SK-N-MC (cell line): Measurements from ENCODE around the gene CABCOCO1.

Experiments used
- DNase-seq: peaks from one replicate; pipeline ENCODE4 v3.0.0-alpha.2; 2011; ENCODE audit warnings: low read depth, low spot score
- H3K27ac ChIP-seq: fragments of 200-600 bp; sonication (generic); 2 replicates; pipeline ENCODE4 v1.5.1; 2016; ENCODE audit warnings: mixed run types
- H3K36me3 ChIP-seq: fragments of 200-600 bp; sonication (generic); 2 replicates; pipeline ENCODE4 v1.6.1; 2017; ENCODE audit warnings: antibody characterized with exemption, low read length, mixed read lengths; ENCODE audit not compliant: insufficient read depth
- H3K4me3 ChIP-seq: fragments of 200-600 bp; sonication (generic); 2 replicates; pipeline ENCODE4 v1.5.1; 2016
- H3K9ac ChIP-seq: fragments of 200-600 bp; sonication (generic); 2 replicates; pipeline ENCODE4 v1.8.0; 2017; ENCODE audit warnings: mixed run types, mixed read lengths; ENCODE audit not compliant: insufficient read length
- H3K9me3 ChIP-seq: fragments of 200-600 bp; sonication (generic); 2 replicates; pipeline ENCODE4 v1.6.1; 2017; ENCODE audit warnings: low read depth, mild to moderate bottlenecking, antibody characterized with exemption, low read length, moderate library complexity, mixed read lengths
- EZH2 ChIP-seq: fragments of 200-600 bp; sonication (generic); IDR thresholded peaks from one replicate; pipeline ENCODE4 v1.6.1; 2017; ENCODE audit warnings: antibody characterized with exemption
- FOXP2 ChIP-seq: optimal IDR thresholded peaks from 2 replicates; pipeline ENCODE3; 2011; ENCODE audit warnings: mild to moderate bottlenecking, moderate library complexity; ENCODE audit not compliant: insufficient read depth; ENCODE audit errors: extremely low read length, control extremely low read depth
- POLR2AphosphoS5 ChIP-seq: IDR thresholded peaks from 2 replicates; pipeline ENCODE4 v1.6.1; 2012; ENCODE audit warnings: mild to moderate bottlenecking, low read depth, low read length, borderline replicate concordance

The CABCOCO1 gene

GRCh38 chr10:61779276-61779675, 116.5 kb downstream of the CABCOCO1 start:
- H3K36me3 ChIP-seq, result no peaks in the 10 kb centered on the region
- H3K9me3 ChIP-seq, result no peaks in the 10 kb centered on the region
- no peak for DNase-seq
- TF ChIP-seq EZH2, result no peak
- no peak overlapping the region for H3K27ac ChIP-seq
- H3K9ac ChIP-seq, result no peak overlapping the region
- H3K4me3 ChIP-seq, result no peak overlapping the region

GRCh38 chr10:61779950-61780659, 117.4 kb downstream of the CABCOCO1 start:
- H3K4me3 ChIP-seq, result no peak overlapping the region
- H3K27ac ChIP-seq, result no peak overlapping the region
- H3K9ac ChIP-seq, result no peak overlapping the region
- H3K9me3 ChIP-seq, result no peaks in the 10 kb centered on the region
- no peak for DNase-seq
- TF ChIP-seq EZH2 (no peak), FOXP2 (no peak), POLR2AphosphoS5 (no peak)
- no peaks in the 10 kb centered on the region for H3K36me3 ChIP-seq

DNA sequence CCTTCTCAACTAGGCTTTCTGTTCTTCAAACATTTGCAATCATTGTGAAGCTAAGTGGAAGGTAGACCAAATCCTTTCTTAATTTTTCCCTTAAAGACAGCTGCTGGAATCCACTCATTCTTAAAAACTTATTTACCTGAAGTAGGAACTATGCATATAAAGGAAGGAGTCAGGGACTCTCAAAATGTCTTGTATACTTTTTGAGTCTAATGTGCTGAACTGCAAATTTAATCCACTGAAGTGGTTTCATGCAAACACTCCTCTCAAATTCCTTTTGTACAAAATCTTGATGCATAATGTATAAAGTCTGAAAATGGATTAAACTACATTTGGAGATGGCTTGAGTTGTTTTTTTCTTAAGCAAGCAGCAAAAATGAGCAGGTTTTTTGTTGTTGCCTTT, 118.0 kb downstream of the CABCOCO1 start:
- H3K4me3 ChIP-seq, result no peak overlapping the region
- H3K9ac ChIP-seq, result no peak overlapping the region
- H3K9me3 ChIP-seq, result no peaks in the 10 kb centered on the region
- no peak for DNase-seq
- no peaks in the 10 kb centered on the region for H3K36me3 ChIP-seq
- no peak for TF ChIP-seq POLR2AphosphoS5
- no peak for TF ChIP-seq FOXP2
- TF ChIP-seq EZH2, result no peak
- H3K27ac ChIP-seq, result no peak overlapping the region

- no peak overlapping the region for H3K27ac ChIP-seq
These were observed 119.3 kb downstream of the CABCOCO1 start for GRCh38 chr10:61781969-61782403.

GRCh38 chr10:61784354-61785133, 121.8 kb downstream of the CABCOCO1 start:
- no peak overlapping the region for H3K4me3 ChIP-seq
- no peaks in the 10 kb centered on the region for H3K36me3 ChIP-seq
- no peak for DNase-seq
- no peak overlapping the region for H3K27ac ChIP-seq
- no peaks in the 10 kb centered on the region for H3K9me3 ChIP-seq
- TF ChIP-seq EZH2, result no peak
- no peak for TF ChIP-seq POLR2AphosphoS5
- no peak for TF ChIP-seq FOXP2
- no peak overlapping the region for H3K9ac ChIP-seq

More at GRCh38 chr10:61781969-61782403, 119.3 kb downstream of the CABCOCO1 start:
- Histone ChIP-seq H3K4me3 (no peak overlapping the region), H3K9me3 (no peaks in the 10 kb centered on the region), H3K9ac (no peak overlapping the region), H3K36me3 (no peaks in the 10 kb centered on the region)
- DNase-seq, result no peak
- TF ChIP-seq FOXP2, result no peak
- no peak for TF ChIP-seq EZH2
- TF ChIP-seq POLR2AphosphoS5, result no peak

- Histone ChIP-seq H3K9ac (no peak overlapping the region), H3K4me3 (no peak overlapping the region), H3K36me3 (no peaks in the 10 kb centered on the region), H3K27ac (no peak overlapping the region), H3K9me3 (no peaks in the 10 kb centered on the region)
- TF ChIP-seq POLR2AphosphoS5, result no peak
- TF ChIP-seq FOXP2, result no peak
- no peak for TF ChIP-seq EZH2
- no peak for DNase-seq
These were observed 122.9 kb downstream of the CABCOCO1 start for GRCh38 chr10:61785473-61786105.

DNA sequence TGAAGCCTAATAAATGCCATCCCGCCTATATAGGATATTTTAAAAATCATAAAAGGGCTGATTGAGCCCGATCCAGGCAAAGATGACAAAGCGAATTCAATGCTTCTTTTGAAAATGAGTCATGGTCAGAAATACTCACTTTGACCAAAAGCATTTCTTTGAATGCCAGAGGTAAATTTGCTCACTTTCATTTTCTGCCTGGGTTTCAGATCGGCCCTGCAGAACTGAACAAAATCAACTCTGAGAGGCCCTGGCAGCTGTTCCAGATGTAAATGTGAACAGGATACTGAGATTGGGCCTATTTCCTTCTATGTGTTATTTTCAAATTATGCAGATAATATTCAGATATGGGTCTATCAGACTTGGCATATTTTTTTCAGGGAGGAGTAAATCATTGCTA, 124.0 kb downstream of the CABCOCO1 start:
- DNase-seq, result no peak
- Histone ChIP-seq H3K4me3 (no peak overlapping the region), H3K9ac (no peak overlapping the region), H3K36me3 (no peaks in the 10 kb centered on the region), H3K27ac (no peak overlapping the region), H3K9me3 (no peaks in the 10 kb centered on the region)
- no peak for TF ChIP-seq FOXP2
- TF ChIP-seq EZH2, result no peak
- TF ChIP-seq POLR2AphosphoS5, result no peak

- no peak for TF ChIP-seq EZH2
- TF ChIP-seq POLR2AphosphoS5, result no peak
- TF ChIP-seq FOXP2, result no peak
- Histone ChIP-seq H3K27ac (no peak overlapping the region), H3K36me3 (no peaks in the 10 kb centered on the region), H3K9me3 (no peaks in the 10 kb centered on the region), H3K4me3 (no peak overlapping the region), H3K9ac (no peak overlapping the region)
- DNase-seq, result no peak
These were observed 124.4 kb downstream of the CABCOCO1 start for GRCh38 chr10:61787170-61787569.
